Pancreas (tissue), 10 donors: ENCODE results near the gene SRCIN1. TPM values are rescaled to one million over a fixed set of nuclear protein-coding genes. Genes with fewer than 3 reads are reported as not detected.

Experiments
- ATAC-seq, 4 donors: fragments of 200-7000 bp; cut with Tn5 transposase; one replicate each; pipeline versions ENCODE4 v1.8.0 to v1.9.1; 2020; ENCODE audit warnings: mild to moderate bottlenecking in 4 of 4, moderate library complexity in 4 of 4
- DNase-seq, 6 donors: peaks; one replicate each; pipeline ENCODE4 v3.0.0-alpha.2; 2020
- FAIRE-seq: peaks from 2 replicates; lab custom pipeline; 2012; peaks lifted over from hg19 to GRCh38; lab: Jason Lieb, UNC
- H3K27ac ChIP-seq, 4 donors: fragments of 200-600 bp; sonication (generic); 1 replicate in 3 of 4; 2 replicates in 1 of 4; pipeline versions ENCODE4 v1.5.0 to v1.8.0; 2020
- H3K27me3 ChIP-seq, 4 donors: fragments of 200-600 bp; one replicate each; pipeline ENCODE4 v1.8.0; 2021
- H3K36me3 ChIP-seq, 3 donors: fragments of 200-600 bp; sonication (generic) in 1 of 3; one replicate each; pipeline versions ENCODE4 v1.5.0 to v1.8.0; 2020 to 2021
- H3K4me1 ChIP-seq, 3 donors: fragments of 200-600 bp; one replicate each; pipeline ENCODE4 v1.8.0; 2021
- H3K4me3 ChIP-seq, 4 donors: fragments of 200-600 bp; sonication (generic) in 2 of 4; one replicate each; pipeline versions ENCODE4 v1.5.0 to v1.8.0; 2020 to 2021
- H3K9me3 ChIP-seq, 4 donors: fragments of 200-600 bp; one replicate each; pipeline ENCODE4 v1.8.0; 2021
- WGBS, 2 donors: extraction: QIAGEN DNeasy Blood & Tissue Kit; methylation state at CpG; one replicate each; pipeline ENCODE4 v1.1.7; 2013; 5-methylcytosine and 5-hydroxymethylcytosine counted together
- intact Hi-C, 3 donors: fragments of 100-400 bp; cut with DNase I; formaldehyde crosslinking; loops; one replicate each; pipeline versions ENCODE4 v1.11.1 to v1.14.2; 2022
- polyA plus RNA-seq, 2 donors: library from polyadenylated mRNA; stranded (reverse); fragments of 200-250 nt; gene quantifications; one replicate each; pipeline ENCODE4 v1.2.3, GENCODE V29; 2013
- total RNA-seq, 6 donors: library from RNA; stranded (reverse); fragmentation: NEBNext Ultra II Directional in 4 of 6; extraction: Animal tissue kit (Norgen Biotek cat#: 25700) in 4 of 6; gene quantifications; one replicate each; pipeline versions ENCODE4 v1.2.1 to v1.2.4, GENCODE V29; 2021 to 2023
- TF ChIP-seq, protein P1 (sequence below), 4 donors: fragments of 200-600 bp; sonication (generic) in 3 of 4; IDR thresholded peaks; one replicate each; pipeline versions ENCODE4 v1.5.0 to v1.8.0; 2021; ENCODE audit warnings: antibody characterized with exemption in 4 of 4
- donor health status: healthy with polysubstance abuse.
- donor health status: DM: no; HTN: no; CAD: no; lungs with moderate emphysema.
- donor health status: DM: no; HTN: no; CAD: no.
- donor health status: control.
- donor health status: control.
- donor health status: Bipolar disorder and iron deficiency.
- donor health status: DM: yes; HTN: yes; CAD: no.
- donor health status: DM: no; HTN: no; CAD: no.
- donor health status: DM: no; HTN: no; CAD: no.
- donor health status: DM: yes; HTN: yes; CAD: no.

The SRCIN1 gene
- total and polyA plus RNA-seq, 8 donors, result 5.8 to 30.3 (median 9.0) TPM

GRCh38 chr17:38511150-38512108 lies 94.3 kb downstream of the SRCIN1 start:
- ATAC-seq (no peak), FAIRE-seq (no peak), DNase-seq (no peak)
- H3K4me1 ChIP-seq, result no peaks in the 10 kb centered on the region
- 46 to 53% methylated on average over 15 of the region's 15 CpGs for WGBS, 2 donors
- intact Hi-C loops, result no loop called here
- H3K4me3 ChIP-seq, result no peak overlapping the region
- no peak overlapping the region for H3K27ac ChIP-seq
- no peaks in the 10 kb centered on the region for H3K36me3 ChIP-seq
- H3K27me3 ChIP-seq, result peaks cover 0 to 4% (median 0%) of the 10 kb centered on the region in 4 donors
- TF ChIP-seq, protein P1, sequence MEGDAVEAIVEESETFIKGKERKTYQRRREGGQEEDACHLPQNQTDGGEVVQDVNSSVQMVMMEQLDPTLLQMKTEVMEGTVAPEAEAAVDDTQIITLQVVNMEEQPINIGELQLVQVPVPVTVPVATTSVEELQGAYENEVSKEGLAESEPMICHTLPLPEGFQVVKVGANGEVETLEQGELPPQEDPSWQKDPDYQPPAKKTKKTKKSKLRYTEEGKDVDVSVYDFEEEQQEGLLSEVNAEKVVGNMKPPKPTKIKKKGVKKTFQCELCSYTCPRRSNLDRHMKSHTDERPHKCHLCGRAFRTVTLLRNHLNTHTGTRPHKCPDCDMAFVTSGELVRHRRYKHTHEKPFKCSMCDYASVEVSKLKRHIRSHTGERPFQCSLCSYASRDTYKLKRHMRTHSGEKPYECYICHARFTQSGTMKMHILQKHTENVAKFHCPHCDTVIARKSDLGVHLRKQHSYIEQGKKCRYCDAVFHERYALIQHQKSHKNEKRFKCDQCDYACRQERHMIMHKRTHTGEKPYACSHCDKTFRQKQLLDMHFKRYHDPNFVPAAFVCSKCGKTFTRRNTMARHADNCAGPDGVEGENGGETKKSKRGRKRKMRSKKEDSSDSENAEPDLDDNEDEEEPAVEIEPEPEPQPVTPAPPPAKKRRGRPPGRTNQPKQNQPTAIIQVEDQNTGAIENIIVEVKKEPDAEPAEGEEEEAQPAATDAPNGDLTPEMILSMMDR (IDR thresholded peaks at IDR 0.05), result no peak
- no peaks in the 10 kb centered on the region for H3K9me3 ChIP-seq

GRCh38 chr17:38510421-38511149 lies 95.2 kb downstream of the SRCIN1 start:
- no peaks in the 10 kb centered on the region for H3K4me1 ChIP-seq
- ATAC-seq, result peak; percentile 57 to 82 (median 79)
- 5 to 10% methylated on average over 40 to 86 of the region's 86 CpGs for WGBS, 2 donors
- TF ChIP-seq, protein P1 (IDR thresholded peaks at IDR 0.05), result no peak
- DNase-seq, result peak in 2 of 6 donors; percentile 30 to 79
- H3K36me3 ChIP-seq, result no peaks in the 10 kb centered on the region
- peaks cover 0 to 4% (median 0%) of the 10 kb centered on the region in 4 donors for H3K27me3 ChIP-seq
- peak overlapping the region in 2 of 4 donors; percentile 16 to 27 for H3K4me3 ChIP-seq
- H3K9me3 ChIP-seq, result no peaks in the 10 kb centered on the region
- H3K27ac ChIP-seq, result no peak overlapping the region
- intact Hi-C loops, result no loop called here
- no peak for FAIRE-seq

DNA sequence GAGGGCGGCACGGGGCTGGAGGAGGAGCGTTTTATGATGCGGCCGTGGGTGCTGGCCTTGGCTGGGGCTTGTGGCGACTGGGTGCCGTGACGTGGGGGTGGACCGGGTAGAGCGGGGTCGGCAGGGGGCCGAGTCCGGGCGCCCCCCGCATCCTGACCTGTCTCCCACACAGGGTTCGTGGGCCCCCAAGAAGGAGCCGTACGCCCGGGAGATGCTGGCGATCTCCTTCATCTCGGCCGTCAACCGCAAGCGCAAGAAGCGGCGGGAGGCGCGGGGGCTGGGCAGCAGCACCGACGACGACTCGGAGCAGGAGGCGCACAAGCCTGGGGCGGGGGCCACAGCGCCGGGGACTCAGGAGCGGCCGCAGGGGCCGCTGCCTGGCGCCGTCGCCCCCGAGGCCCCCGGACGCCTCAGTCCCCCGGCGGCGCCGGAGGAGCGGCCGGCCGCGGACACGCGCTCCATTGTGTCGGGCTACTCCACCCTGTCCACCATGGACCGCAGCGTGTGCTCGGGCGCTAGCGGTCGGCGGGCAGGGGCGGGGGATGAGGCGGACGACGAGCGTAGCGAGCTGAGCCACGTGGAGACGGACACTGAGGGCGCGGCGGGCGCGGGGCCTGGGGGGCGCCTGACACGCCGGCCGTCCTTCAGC lies 95.9 kb downstream of the SRCIN1 start:
- DNase-seq, result no peak
- H3K9me3 ChIP-seq, result no peaks in the 10 kb centered on the region
- no peaks in the 10 kb centered on the region for H3K36me3 ChIP-seq
- peaks cover 0 to 4% (median 0%) of the 10 kb centered on the region in 4 donors for H3K27me3 ChIP-seq
- peak overlapping the region in 1 of 4 donors; percentile 27 for H3K4me3 ChIP-seq
- peak in 3 of 4 donors; percentile 7 to 26 (median 12) for ATAC-seq
- intact Hi-C loops, result no loop called here
- no peak overlapping the region for H3K27ac ChIP-seq
- FAIRE-seq, result no peak
- WGBS, 2 donors, result 9 to 12% methylated on average over 64 to 80 of the region's 80 CpGs
- no peaks in the 10 kb centered on the region for H3K4me1 ChIP-seq
- TF ChIP-seq, protein P1 (IDR thresholded peaks at IDR 0.05), result no peak

DNA sequence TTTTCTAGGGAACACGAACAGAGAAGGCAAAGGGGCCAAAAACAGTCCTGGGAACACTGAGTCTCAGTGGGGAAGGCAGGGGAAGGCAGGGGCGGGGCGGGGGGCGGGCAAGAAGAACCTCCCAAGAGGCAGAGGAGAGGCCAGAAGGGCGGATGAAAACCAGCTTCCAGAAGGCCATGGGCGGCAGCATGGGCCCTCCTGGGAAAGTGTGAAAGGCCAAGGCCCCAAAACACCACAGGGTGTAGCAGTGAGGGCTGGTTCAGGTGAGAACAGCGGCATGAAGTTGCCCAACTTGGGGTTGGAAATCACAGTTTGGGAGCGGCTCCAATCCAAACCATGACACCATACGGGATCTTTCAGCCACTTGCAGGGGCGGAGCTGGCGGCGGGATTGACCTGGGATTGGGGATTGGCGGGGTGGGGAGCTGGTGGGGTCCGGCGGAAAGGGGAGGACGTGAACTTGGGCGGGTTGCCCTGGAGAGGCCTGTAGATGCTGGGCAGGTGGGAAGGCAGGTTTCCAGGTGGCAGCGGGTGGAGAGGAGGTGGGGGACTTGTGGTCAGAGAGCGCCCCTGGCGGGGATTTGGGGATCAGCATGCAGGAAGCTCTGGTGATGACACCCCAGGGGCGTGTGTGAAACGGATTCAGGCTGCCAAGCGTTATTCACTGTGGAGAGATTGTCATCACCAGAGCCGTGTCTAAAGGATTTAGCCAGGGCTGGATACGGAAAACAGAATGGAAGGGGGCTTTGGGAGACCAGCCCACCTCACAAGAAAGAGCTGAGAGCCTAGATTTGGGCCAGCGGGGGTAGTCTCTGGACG lies 96.6 kb downstream of the SRCIN1 start:
- ATAC-seq (peak; percentile 60 to 85 (median 79)), FAIRE-seq (no peak), DNase-seq (peak; percentile 50 to 87 (median 76))
- Histone ChIP-seq H3K4me3 (no peak overlapping the region), H3K9me3 (no peaks in the 10 kb centered on the region), H3K4me1 (no peaks in the 10 kb centered on the region), H3K27me3 (peaks cover 0 to 4% (median 0%) of the 10 kb centered on the region in 4 donors), H3K27ac (no peak overlapping the region), H3K36me3 (no peaks in the 10 kb centered on the region)
- WGBS, 2 donors, result 43% methylated on average over 27 of the region's 27 CpGs
- TF ChIP-seq, protein P1 (IDR thresholded peaks at IDR 0.05), result peak; percentile 23 to 58 (median 44)
- intact Hi-C loops, result no loop called here
